GM12878 (cell line): ENCODE results near the gene BCR. TPM values are rescaled to one million over a fixed set of nuclear protein-coding genes. Genes with fewer than 3 reads are reported as not detected.

ENCODE experiments used
- ATAC-seq: fragments of 200-7000 bp; cut with Tn5 transposase; 3 replicates; pipeline ENCODE4 v1.9.1; 2020; ENCODE audit warnings: mild to moderate bottlenecking, moderate library complexity
- BruUV-seq: library from RNA; stranded (reverse); fragments of 400-500 nt; replicated peaks from 2 replicates; lab custom pipeline; 2021; lab: Mats Ljungman, UMichigan
- CTCF ChIA-PET: fragments of 300-600 bp; sonication (Branson Sonifier 250); formaldehyde crosslinking; extraction: SDS; loops from one replicate; lab custom pipeline; 2021; ENCODE audit warnings: inconsistent platforms; lab: Yijun Ruan, JAX
- POLR2A ChIA-PET: fragments of 350-600 bp; formaldehyde crosslinking; extraction: SDS; loops from one replicate; lab custom pipeline; 2021; ENCODE audit warnings: inconsistent platforms; lab: Charles Lee
- RAD21 ChIA-PET: fragments of 300-600 bp; sonication (Branson Sonifier 250); formaldehyde crosslinking; loops from one replicate; lab custom pipeline; 2023; ENCODE audit warnings: antibody characterized with exemption; ENCODE audit not compliant: unreplicated experiment; lab: Charles Lee
- SMC1A ChIA-PET: fragments of 300-600 bp; sonication (Branson Sonifier 250); formaldehyde crosslinking; loops from one replicate; lab custom pipeline; 2023; ENCODE audit not compliant: unreplicated experiment, uncharacterized antibody; lab: Charles Lee
- DNase-seq: peaks from one replicate; pipeline ENCODE4 v3.0.0-alpha.2; 2011; ENCODE audit warnings: low read depth, low spot score
- FAIRE-seq: peaks from 3 replicates; lab custom pipeline; 2011; peaks lifted over from hg19 to GRCh38; lab: Jason Lieb, UNC
- H2AFZ ChIP-seq: 2 replicates; pipeline ENCODE4 v1.6.0; 2011; ENCODE audit warnings: low read depth, low read length, control low read depth; ENCODE audit not compliant: control insufficient read depth
- H3K27ac ChIP-seq: 2 replicates; pipeline ENCODE4 v1.5.1; 2011; ENCODE audit warnings: control low read depth; ENCODE audit not compliant: control insufficient read depth, insufficient read depth
- H3K27me3 ChIP-seq, 2 experiments: replicated peaks in 1 of 2; 2 replicates each; pipeline versions ENCODE4 v1.6.0 to v1.6.1; 2011; ENCODE audit warnings: low read length in 1 of 2; ENCODE audit not compliant: control insufficient read depth in 2 of 2, insufficient read depth in 2 of 2
- H3K36me3 ChIP-seq, 2 experiments: 2 replicates each; pipeline ENCODE4 v1.5.1; 2011; ENCODE audit warnings: low read length in 1 of 2; ENCODE audit not compliant: control insufficient read depth in 2 of 2, insufficient read depth in 2 of 2
- H3K4me1 ChIP-seq: 2 replicates; pipeline ENCODE4 v1.6.1; 2011; ENCODE audit warnings: mild to moderate bottlenecking, low read length, moderate library complexity, mixed read lengths; ENCODE audit not compliant: control insufficient read depth, insufficient read depth
- H3K4me2 ChIP-seq: 2 replicates; pipeline ENCODE4 v1.6.0; 2011; ENCODE audit warnings: control low read depth; ENCODE audit not compliant: control insufficient read depth, insufficient read depth
- H3K4me3 ChIP-seq: fragments of 200-600 bp; sonication (generic); 2 replicates; pipeline ENCODE4 v1.5.1; 2016
- H3K79me2 ChIP-seq: 2 replicates; pipeline ENCODE4 v1.6.0; 2011; ENCODE audit warnings: low read length; ENCODE audit not compliant: control insufficient read depth, insufficient read depth
- H3K9ac ChIP-seq: 2 replicates; pipeline ENCODE4 v1.8.0; 2011; ENCODE audit warnings: low read length, control low read depth, mixed read lengths; ENCODE audit not compliant: control insufficient read depth, insufficient read depth
- H3K9me3 ChIP-seq: replicated peaks from 3 replicates; pipeline ENCODE4 v1.5.1; 2011; ENCODE audit warnings: mild to moderate bottlenecking, low read length; ENCODE audit not compliant: control insufficient read depth, insufficient read depth
- H4K20me1 ChIP-seq: 2 replicates; pipeline ENCODE4 v1.6.0; 2011; ENCODE audit not compliant: control insufficient read depth, insufficient read depth
- ATF7 ChIP-seq: fragments of 450-650 bp; IDR thresholded peaks from 2 replicates; pipeline ENCODE4 v1.6.1; 2016; ENCODE audit warnings: low read depth, mild to moderate bottlenecking
- CEBPZ ChIP-seq: fragments of 150-350 bp; IDR thresholded peaks from 2 replicates; pipeline ENCODE4 v1.6.1; 2016; ENCODE audit warnings: low read depth, low read length
- EGR1 ChIP-seq, 2 experiments: IDR thresholded peaks; 1 replicate in 1 of 2; 2 replicates in 1 of 2; pipeline ENCODE4 v1.6.1; 2011 to 2012; ENCODE audit warnings: low read depth in 2 of 2, low read length in 2 of 2, borderline replicate concordance in 1 of 2, mild to moderate bottlenecking in 1 of 2, moderate library complexity in 1 of 2
- KDM1A ChIP-seq: fragments of 200-600 bp; sonication (generic); IDR thresholded peaks from 2 replicates; pipeline ENCODE4 v1.6.1; 2016; ENCODE audit warnings: borderline replicate concordance
- MEF2B ChIP-seq: fragments of 450-650 bp; IDR thresholded peaks from 2 replicates; pipeline ENCODE4 v1.6.1; 2018; ENCODE audit warnings: mild to moderate bottlenecking, moderate library complexity; ENCODE audit not compliant: partially characterized antibody, poor library complexity, severe bottlenecking
- NBN ChIP-seq: fragments of 450-650 bp; IDR thresholded peaks from 2 replicates; pipeline ENCODE4 v1.6.1; 2016
- RAD51 ChIP-seq: fragments of 450-650 bp; IDR thresholded peaks from 2 replicates; pipeline ENCODE4 v1.6.1; 2016; ENCODE audit warnings: moderate library complexity, mild to moderate bottlenecking, inconsistent platforms
- RB1 ChIP-seq: fragments of 450-650 bp; formaldehyde crosslinking; IDR thresholded peaks from 2 replicates; pipeline ENCODE4 v1.6.1; 2017; ENCODE audit warnings: mild to moderate bottlenecking, borderline replicate concordance
- RFX5 ChIP-seq: IDR thresholded peaks from 2 replicates; pipeline ENCODE4 v1.6.1; 2011; ENCODE audit warnings: low read depth, low read length, improper control_type of control experiment
- SMC3 ChIP-seq: IDR thresholded peaks from 2 replicates; pipeline ENCODE4 v1.6.1; 2011; ENCODE audit warnings: low read length, improper control_type of control experiment, borderline replicate concordance
- YBX1 ChIP-seq: fragments of 450-650 bp; IDR thresholded peaks from 2 replicates; pipeline ENCODE4 v1.6.1; 2016; ENCODE audit warnings: antibody characterized with exemption
- ZNF622 ChIP-seq: fragments of 450-650 bp; IDR thresholded peaks from 2 replicates; pipeline ENCODE4 v1.6.1; 2017; ENCODE audit warnings: mild to moderate bottlenecking, inconsistent platforms
- WGBS: methylation state at CpG from one replicate; pipeline ENCODE4 v1.1.6; 2016; ENCODE audit warnings: low lambda C conversion rate; ENCODE audit not compliant: insufficient replicate concordance, insufficient coverage; ENCODE audit errors: missing lambda C conversion rate; 5-methylcytosine and 5-hydroxymethylcytosine counted together
- in situ Hi-C: fragments of 300-500 bp; cut with MboI; formaldehyde crosslinking; loops from 9 replicates; pipeline ENCODE4 v1.14.3; 2018; ENCODE audit warnings: mixed read lengths
- intact Hi-C: fragments of 100-400 bp; cut with micrococcal nuclease; formaldehyde crosslinking; loops from one replicate; pipeline ENCODE4 v1.14.2; 2022; ENCODE audit not compliant: unreplicated experiment
- polyA plus RNA-seq, 11 experiments: library from polyadenylated mRNA; depleted of rRNA in 4 of 11; unstranded in 6 of 11; stranded (reverse) in 5 of 11; fragments of >200 nt; fragmentation: Nextera tagmentation in 4 of 11; fragmentation: Illumina TruSeq in 1 of 11; extraction: Ambion mirVana in 4 of 11; extraction: Trizol in 1 of 11; gene quantifications; 1 replicate in 1 of 11; 2 replicates in 10 of 11; pipeline versions ENCODE4 v1.2.1 to v1.2.3, GENCODE V29; 2011 to 2016; ENCODE audit warnings: inconsistent platforms in 2 of 11, missing spikeins in 2 of 11, low read depth in 1 of 11
- total RNA-seq, 4 experiments: library from RNA; depleted of rRNA in 3 of 4; stranded (reverse); fragments of >200 nt in 3 of 4; fragmentation: Illumina TruSeq in 1 of 4; extraction: Trizol in 1 of 4; gene quantifications; 2 replicates each; pipeline versions ENCODE4 v1.2.1 to v1.2.3, GENCODE V29; 2013 to 2021
- TF ChIP-seq, protein P1 (sequence below): fragments of 450-650 bp; IDR thresholded peaks from 2 replicates; pipeline ENCODE4 v1.6.1; 2016; ENCODE audit warnings: mild to moderate bottlenecking
- TF ChIP-seq, protein P2 (sequence below): IDR thresholded peaks from 2 replicates; pipeline ENCODE4 v1.6.1; 2012; ENCODE audit warnings: low read depth, low read length, improper control_type of control experiment

The BCR gene
- total and polyA plus RNA-seq, 10 of the 15 experiments (the other 5 are each of a cell fraction or from before 2014, with no cell fraction given), result 1.7 to 64.7 (median 18.4) TPM

- ChIA-PET RAD21 (no interaction called here), CTCF (interaction anchor here (1.1 to 1.4 kb wide), 3 partner anchors 11 to 59 kb away, joined by 4 read pairs; no protein-coding TSS in a partner anchor), SMC1A (interaction anchor here (0.6 to 1.0 kb wide), 2 partner anchors 18 to 20 kb away, joined by 3 to 8 read pairs; no protein-coding TSS in a partner anchor), POLR2A (no interaction called here)
- peaks cover 0 to 3% of the 10 kb centered on the region in 2 experiments; a peak in 1 of 4 replicates for H3K36me3 ChIP-seq
- no peak for DNase-seq
- peaks cover 39% of the 10 kb centered on the region for H3K4me1 ChIP-seq
- no peak for FAIRE-seq
- peaks cover 13% of the 10 kb centered on the region for H3K79me2 ChIP-seq
- no peak overlapping the region for H3K27ac ChIP-seq
- no peak overlapping the region for H2AFZ ChIP-seq
- WGBS, result 87% methylated on average over 10 of the region's 10 CpGs
- H3K27me3 ChIP-seq, result no peaks in the 10 kb centered on the region
- H3K9me3 ChIP-seq, result no peaks in the 10 kb centered on the region; the same call in 2 of the 3 replicates
- TF ChIP-seq ZNF622 (no peak), NBN (no peak), CEBPZ (no peak), ATF7 (no peak), RFX5 (no peak), MEF2B (no peak), SMC3 (no peak), EGR1 (IDR thresholded peaks at IDR 0.05; ENCODE audit: borderline replicate concordance in 1 of 2, low read depth in 2 of 2, low read length in 2 of 2) (no peak), RAD51 (no peak), KDM1A (no peak), RB1 (no peak), YBX1 (no peak)
- TF ChIP-seq, protein P1, sequence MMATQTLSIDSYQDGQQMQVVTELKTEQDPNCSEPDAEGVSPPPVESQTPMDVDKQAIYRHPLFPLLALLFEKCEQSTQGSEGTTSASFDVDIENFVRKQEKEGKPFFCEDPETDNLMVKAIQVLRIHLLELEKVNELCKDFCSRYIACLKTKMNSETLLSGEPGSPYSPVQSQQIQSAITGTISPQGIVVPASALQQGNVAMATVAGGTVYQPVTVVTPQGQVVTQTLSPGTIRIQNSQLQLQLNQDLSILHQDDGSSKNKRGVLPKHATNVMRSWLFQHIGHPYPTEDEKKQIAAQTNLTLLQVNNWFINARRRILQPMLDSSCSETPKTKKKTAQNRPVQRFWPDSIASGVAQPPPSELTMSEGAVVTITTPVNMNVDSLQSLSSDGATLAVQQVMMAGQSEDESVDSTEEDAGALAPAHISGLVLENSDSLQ, result no peak
- TF ChIP-seq, protein P2, sequence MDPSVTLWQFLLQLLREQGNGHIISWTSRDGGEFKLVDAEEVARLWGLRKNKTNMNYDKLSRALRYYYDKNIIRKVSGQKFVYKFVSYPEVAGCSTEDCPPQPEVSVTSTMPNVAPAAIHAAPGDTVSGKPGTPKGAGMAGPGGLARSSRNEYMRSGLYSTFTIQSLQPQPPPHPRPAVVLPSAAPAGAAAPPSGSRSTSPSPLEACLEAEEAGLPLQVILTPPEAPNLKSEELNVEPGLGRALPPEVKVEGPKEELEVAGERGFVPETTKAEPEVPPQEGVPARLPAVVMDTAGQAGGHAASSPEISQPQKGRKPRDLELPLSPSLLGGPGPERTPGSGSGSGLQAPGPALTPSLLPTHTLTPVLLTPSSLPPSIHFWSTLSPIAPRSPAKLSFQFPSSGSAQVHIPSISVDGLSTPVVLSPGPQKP, result no peak
- TF ChIP-seq, all 136 proteins: peak for 0
- no TSS peak for BruUV-seq
- Histone ChIP-seq H3K4me3 (no peak overlapping the region), H4K20me1 (no peaks in the 10 kb centered on the region), H3K9ac (no peak overlapping the region), H3K4me2 (no peak overlapping the region)
- in situ Hi-C loops (no loop called here), intact Hi-C loops (no loop called here)
- ATAC-seq, result no peak
Measured at GRCh38 chr22:23237841-23238240, 57.5 kb downstream of the BCR start.
